ENCODE results near the gene PPP2R3A. TPM values are rescaled to one million over a fixed set of nuclear protein-coding genes. Genes with fewer than 3 reads are reported as not detected.
A peak's percentile ranks its signal among the peaks of the same experiment; 100 is the strongest.

Gene PPP2R3A
- total and polyA plus RNA-seq, 2 of the 13 experiments (the other 11 are each of a cell fraction or from before 2014, with no cell fraction given): 0.07 to 0.12 TPM

GRCh38 chr3:136196401-136197158 is 231.1 kb downstream of the PPP2R3A start (continued):
- peak; percentile 95 for TF ChIP-seq TAF1 (CRISPR knock-in tag; IDR thresholded peaks at IDR 0.05)
- peak; percentile 99 for TF ChIP-seq ZMAT3 (CRISPR knock-in tag; conservative IDR thresholded peaks at IDR 0.05)
- TF ChIP-seq EZH2 (conservative IDR thresholded peaks at IDR 0.05; ENCODE audit: low read depth, low read length): no peak
- TF ChIP-seq IRX3 (CRISPR knock-in tag; IDR thresholded peaks at IDR 0.05; ENCODE audit: borderline replicate concordance, low read depth): peak; percentile 92
- TF ChIP-seq EED (CRISPR knock-in tag; IDR thresholded peaks at IDR 0.05): no peak
- TF ChIP-seq ZNF232 (CRISPR knock-in tag; IDR thresholded peaks at IDR 0.05; ENCODE audit: borderline replicate concordance): peak; percentile 95
- TF ChIP-seq GLMP (CRISPR knock-in tag; IDR thresholded peaks at IDR 0.05; ENCODE audit: borderline replicate concordance): no peak
- TF ChIP-seq, protein P1, sequence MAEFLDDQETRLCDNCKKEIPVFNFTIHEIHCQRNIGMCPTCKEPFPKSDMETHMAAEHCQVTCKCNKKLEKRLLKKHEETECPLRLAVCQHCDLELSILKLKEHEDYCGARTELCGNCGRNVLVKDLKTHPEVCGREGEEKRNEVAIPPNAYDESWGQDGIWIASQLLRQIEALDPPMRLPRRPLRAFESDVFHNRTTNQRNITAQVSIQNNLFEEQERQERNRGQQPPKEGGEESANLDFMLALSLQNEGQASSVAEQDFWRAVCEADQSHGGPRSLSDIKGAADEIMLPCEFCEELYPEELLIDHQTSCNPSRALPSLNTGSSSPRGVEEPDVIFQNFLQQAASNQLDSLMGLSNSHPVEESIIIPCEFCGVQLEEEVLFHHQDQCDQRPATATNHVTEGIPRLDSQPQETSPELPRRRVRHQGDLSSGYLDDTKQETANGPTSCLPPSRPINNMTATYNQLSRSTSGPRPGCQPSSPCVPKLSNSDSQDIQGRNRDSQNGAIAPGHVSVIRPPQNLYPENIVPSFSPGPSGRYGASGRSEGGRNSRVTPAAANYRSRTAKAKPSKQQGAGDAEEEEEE (CRISPR knock-in tag; IDR thresholded peaks at IDR 0.05; ENCODE audit: borderline replicate concordance): peak; percentile 99
- no peak; the same call in 1 of the 2 replicates for TF ChIP-seq POLR2AphosphoS2 (IDR thresholded peaks at IDR 0.05; ENCODE audit: low read depth, low read length)
- no peak; the same call in none of the 2 replicates for TF ChIP-seq MAZ (IDR thresholded peaks at IDR 0.05; ENCODE audit: borderline replicate concordance, low read depth, low read length)
- TF ChIP-seq MAZ (CRISPR knock-in tag; IDR thresholded peaks at IDR 0.05; ENCODE audit: low read depth): no peak; the same call in none of the 2 replicates
- peak; percentile 97 for TF ChIP-seq CENPT (CRISPR knock-in tag; IDR thresholded peaks at IDR 0.05; ENCODE audit: low read depth)
- peak; percentile 91 for TF ChIP-seq TP53 (CRISPR knock-in tag; conservative IDR thresholded peaks at IDR 0.05)
- peak; percentile 82; the same call in 1 of the 2 replicates for TF ChIP-seq AHDC1 (CRISPR knock-in tag; IDR thresholded peaks at IDR 0.05; ENCODE audit: borderline replicate concordance)
- no peak; the same call in 1 of the 2 replicates for TF ChIP-seq ZNF569 (CRISPR knock-in tag; IDR thresholded peaks at IDR 0.05; ENCODE audit: borderline replicate concordance)
- peak; percentile 96 for TF ChIP-seq NKX3-1 (CRISPR knock-in tag; IDR thresholded peaks at IDR 0.05)
- TF ChIP-seq, protein P2, sequence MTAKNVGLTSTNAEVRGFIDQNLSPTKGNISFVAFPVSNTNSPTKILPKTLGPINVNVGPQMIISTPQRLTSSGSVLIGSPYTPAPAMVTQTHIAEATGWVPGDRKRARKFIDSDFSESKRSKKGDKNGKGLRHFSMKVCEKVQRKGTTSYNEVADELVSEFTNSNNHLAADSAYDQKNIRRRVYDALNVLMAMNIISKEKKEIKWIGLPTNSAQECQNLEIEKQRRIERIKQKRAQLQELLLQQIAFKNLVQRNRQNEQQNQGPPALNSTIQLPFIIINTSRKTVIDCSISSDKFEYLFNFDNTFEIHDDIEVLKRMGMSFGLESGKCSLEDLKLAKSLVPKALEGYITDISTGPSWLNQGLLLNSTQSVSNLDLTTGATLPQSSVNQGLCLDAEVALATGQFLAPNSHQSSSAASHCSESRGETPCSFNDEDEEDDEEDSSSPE (CRISPR knock-in tag; IDR thresholded peaks at IDR 0.05): peak; percentile 83
- TF ChIP-seq HNRNPUL1 (IDR thresholded peaks at IDR 0.05; ENCODE audit: low read depth, low read length): no peak
- TF ChIP-seq ZNF75D (CRISPR knock-in tag; IDR thresholded peaks at IDR 0.05; ENCODE audit: borderline replicate concordance): peak; percentile 81; the same call in 1 of the 2 replicates

Data from HepG2 (cell line).